ENCODE results near the gene C14orf93.

C14orf93 gene

GRCh38 chr14:23045419-23046357 is 35.7 kb upstream of the C14orf93 start:
- DNase-seq, result no peak

GRCh38 chr14:23044840-23045239 is 34.9 kb upstream of the C14orf93 start:
- no peak for DNase-seq

DNA sequence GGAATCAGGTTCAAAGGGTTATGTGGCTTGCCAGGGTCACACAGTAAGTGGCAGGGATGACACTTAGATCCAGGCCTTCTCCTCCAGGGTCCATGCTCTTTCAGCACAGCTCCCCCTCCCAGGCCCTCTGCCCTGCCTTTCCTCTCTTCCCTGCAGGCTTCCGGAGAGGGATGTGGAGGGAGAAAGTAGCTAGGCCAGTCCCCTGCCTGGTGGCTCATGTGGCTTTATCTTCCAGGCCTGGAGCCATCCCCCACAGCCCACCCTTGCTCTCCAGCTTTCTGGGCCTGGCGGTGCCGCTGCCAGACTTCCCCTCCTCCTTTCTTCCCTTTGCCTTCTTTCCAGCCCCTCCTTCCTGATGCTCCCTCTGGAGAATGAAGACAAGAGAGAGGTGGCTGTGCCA is 33.8 kb upstream of the C14orf93 start:
- DNase-seq, result no peak

DNA sequence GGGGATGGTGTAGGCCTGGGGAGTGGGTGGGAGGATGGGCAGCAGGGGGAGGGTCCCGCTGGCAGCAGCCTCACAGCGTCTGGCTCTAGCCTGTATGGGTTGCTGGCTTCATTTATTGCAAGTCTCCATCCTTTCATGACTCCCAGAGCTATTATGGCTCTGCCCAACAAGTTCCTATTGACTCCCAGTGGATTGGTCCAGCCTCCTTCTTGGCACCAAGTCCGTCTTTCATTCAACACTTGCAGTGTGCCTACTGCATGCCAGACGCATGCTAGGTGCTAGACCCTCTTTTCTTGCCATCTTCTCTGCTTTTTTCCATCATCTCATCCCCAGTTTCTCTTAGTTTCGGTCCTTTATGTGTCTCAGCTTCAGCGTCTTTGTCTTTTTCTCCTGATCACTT is 33.2 kb upstream of the C14orf93 start:
- DNase-seq, result no peak

DNA sequence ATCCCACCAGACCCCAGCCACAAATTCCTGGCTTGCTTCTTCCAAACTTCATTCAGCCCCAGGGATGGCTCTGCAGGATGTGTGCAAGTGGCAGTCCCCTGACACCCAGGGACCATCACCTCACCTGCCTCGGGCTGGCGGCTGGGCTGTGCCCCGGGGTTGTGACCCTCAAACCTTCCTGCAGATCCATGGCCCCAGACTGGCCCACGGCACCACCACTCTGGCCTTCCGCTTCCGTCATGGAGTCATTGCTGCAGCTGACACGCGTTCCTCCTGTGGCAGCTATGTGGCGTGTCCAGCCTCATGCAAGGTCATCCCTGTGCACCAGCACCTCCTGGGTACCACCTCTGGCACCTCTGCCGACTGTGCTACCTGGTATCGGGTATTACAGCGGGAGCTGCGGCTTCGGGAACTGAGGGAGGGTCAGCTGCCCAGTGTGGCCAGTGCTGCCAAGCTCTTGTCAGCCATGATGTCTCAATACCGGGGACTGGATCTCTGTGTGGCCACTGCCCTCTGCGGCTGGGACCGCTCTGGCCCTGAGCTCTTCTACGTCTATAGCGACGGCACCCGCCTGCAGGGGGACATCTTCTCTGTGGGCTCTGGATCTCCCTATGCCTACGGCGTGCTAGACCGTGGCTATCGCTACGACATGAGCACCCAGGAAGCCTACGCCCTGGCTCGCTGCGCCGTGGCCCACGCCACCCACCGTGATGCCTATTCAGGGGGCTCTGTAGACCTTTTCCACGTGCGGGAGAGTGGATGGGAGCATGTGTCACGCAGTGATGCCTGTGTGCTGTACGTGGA is 32.4 kb upstream of the C14orf93 start, which contains the start of gene PSMB11:
TSS of gene PSMB11 (plus strand) at position 51 of the 804 bp plus-strand sequence. CDS start at position 65, 14 bp downstream.
- DNase-seq, result no peak

DNA sequence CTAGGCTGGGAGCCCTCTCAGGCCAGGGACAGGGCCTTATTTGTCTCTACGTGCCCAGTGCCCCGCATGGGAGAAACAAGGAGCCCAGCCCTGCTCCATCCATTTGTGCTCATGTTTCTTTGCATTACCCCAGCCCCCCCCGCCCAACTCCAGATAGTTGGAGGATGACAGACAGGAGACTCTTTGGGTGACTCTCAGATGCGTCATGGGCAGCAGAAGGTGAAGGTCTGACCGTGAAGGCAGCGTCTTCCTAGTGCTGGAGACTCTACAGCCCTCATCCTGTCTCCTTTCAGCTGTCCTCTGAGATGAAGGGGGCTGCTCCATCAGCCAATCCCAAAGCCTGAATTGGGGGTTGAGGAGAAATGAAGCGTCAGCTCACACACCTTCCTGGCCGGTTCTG is 31.8 kb upstream of the C14orf93 start:
- DNase-seq, result no peak

DNA sequence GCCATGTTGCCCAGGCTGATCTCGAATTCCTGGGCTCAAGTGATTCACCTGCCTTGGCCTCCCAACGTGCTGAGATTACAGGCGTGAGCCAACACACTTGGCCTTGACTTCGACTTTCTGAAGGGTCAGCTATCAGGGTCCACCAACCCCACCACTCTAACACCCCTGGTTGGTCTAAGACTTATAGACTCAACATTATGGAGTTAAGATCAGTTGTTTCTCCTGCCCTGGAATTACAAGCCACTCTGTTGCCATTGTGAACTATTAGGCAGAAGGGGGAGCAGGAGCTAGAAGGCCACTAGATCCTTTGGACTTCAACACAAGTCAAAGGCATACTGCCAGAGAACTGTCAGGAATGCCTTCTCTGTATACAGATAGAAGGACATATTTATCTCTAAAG is 30.2 kb upstream of the C14orf93 start:
- DNase-seq, result no peak

DNA sequence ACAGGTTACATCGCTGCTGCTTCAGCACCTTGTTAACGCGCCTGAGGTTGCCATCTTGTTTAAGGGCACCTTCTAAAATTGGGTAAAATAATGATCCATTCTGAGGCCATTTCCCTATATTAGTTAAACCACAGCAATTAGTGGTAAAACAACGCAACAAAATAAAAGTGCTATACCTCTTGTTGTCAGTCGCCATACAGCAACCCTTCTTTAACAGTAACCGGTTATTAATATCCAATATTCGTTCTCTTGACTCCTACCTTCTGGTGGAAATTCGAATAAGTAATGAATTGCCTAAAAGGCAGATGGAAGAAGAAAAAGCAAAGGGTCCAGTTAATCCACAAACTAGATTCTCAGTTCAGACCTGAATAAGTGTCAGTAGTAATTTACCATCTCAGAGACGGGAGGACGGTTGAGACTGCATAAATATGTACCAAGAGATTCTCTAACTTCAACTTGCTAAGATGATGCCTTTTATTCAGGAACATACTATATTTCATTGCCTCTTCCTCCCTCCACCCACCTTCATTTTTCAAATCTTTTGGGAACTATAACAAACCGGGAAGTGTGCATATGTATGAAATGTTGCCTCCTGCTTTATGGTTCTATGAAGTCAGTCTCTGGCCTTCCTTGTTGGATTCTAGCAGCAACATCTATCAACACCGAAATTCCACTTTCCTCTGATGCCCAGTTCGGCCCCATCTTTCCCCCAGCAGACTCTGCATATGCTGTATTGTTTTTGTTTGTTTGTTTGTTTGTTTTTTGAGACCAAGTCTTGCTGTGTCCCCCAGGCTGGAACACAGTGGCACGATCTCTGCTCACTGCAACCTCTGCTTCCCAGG is 25.6 kb upstream of the C14orf93 start:
- DNase-seq, result no peak

GRCh38 chr14:23034498-23035302 is 24.8 kb upstream of the C14orf93 start, which contains the start of gene PSMB5:
TSS of gene PSMB5 (minus strand) at chr14:23034900. CDS start at chr14:23034881, 19 bp downstream.
- DNase-seq, result no peak

GRCh38 chr14:23033801-23034497 is 24.0 kb upstream of the C14orf93 start:
- DNase-seq, result no peak

DNA sequence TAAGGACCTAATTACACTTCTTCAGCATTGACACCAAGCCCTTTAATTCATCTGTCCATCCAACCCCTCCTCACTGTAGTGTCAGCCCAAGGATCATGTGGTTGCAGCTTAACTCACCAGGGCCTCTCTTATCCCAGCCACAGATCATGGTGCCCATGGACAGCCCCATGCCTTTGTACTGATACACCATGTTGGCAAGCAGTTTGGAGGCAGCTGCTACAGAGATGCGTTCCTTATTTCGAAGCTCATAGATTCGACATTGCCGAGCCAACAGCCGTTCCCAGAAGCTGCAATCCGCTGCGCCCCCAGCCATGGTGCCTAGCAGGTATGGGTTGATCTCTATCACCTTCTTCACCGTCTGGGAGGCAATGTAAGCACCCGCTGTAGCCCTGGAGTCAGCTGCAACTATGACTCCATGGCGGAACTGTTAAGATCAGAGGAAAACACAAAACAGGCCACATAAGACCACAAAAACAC is 23.3 kb upstream of the C14orf93 start:
- no peak for DNase-seq

GRCh38 chr14:23030936-23031335 is 21.0 kb upstream of the C14orf93 start:
- DNase-seq, result no peak

DNA sequence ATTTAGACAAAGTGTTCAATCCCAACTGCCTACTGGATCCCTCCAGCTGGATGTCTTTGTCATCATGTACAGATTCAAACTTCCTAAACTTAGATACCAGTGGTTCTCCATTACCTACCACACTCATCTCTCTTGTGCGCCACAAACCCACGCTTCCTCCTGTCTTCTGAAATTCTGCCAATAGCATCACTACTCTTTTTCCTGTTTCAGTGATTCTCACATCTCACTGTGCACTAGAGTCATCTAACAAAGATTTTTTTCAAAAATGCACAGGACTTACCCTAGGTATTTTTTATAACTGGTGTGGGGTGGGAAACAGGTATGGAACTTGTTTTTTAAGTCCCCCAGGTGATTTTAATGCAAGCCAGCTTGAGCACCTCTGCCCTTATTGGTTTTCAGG is 18.9 kb upstream of the C14orf93 start:
- DNase-seq, result no peak

- DNase-seq, result no peak
Measured at GRCh38 chr14:23025151-23025814, 15.3 kb upstream of the C14orf93 start.

DNA sequence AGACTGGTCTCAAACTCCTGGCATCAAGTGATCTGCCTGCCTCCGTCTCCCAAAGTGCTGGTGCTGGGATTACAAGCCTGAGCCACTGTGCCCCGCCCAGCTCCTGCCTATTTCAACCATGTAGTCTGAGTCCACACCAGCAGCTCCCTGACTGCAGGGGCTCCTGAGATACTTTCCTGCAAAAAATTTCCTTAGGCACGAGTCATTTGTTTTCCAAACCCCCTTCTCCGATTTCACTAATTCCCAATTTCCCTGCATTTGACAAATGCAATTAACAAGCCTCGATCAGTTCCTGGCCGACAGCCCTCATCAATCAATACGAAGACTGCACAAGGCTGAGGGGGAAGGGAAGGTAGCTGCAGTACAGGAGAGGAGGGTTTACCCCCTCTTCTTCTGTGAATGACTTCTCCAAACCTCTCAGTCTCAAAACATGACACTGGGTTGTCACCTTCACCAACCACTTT is 14.7 kb upstream of the C14orf93 start:
- DNase-seq, result no peak

GRCh38 chr14:23023795-23024152 is 13.8 kb upstream of the C14orf93 start:
- DNase-seq, result no peak

GRCh38 chr14:23023022-23023794 is 13.3 kb upstream of the C14orf93 start:
- DNase-seq, result no peak

DNA sequence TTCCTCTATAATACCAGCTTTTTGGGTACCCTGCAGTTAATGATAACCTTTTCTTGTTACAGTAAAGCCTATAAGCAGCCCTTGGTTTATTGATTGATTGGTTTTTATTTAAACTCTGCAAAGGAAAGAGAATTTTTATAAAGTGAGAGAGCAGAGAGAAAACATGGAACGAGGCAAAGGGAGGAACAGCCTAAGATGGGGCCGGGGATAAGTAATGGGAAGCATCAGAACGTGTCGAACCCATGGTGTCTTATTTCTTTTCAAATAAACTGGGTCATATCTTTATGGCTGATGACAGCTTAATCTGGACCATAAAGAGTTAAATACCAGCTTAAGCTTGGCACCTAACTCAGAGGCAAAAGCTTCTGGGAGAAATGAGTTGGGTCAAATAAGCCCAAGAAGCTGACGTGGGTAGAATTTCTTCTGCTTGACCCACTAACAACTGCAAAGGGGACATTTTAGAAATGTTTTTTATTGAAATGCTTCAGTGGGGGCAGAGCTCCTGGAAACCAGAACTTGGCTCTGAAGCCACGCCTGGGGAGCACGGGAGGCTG is 12.0 kb upstream of the C14orf93 start:
- no peak for DNase-seq

DNA sequence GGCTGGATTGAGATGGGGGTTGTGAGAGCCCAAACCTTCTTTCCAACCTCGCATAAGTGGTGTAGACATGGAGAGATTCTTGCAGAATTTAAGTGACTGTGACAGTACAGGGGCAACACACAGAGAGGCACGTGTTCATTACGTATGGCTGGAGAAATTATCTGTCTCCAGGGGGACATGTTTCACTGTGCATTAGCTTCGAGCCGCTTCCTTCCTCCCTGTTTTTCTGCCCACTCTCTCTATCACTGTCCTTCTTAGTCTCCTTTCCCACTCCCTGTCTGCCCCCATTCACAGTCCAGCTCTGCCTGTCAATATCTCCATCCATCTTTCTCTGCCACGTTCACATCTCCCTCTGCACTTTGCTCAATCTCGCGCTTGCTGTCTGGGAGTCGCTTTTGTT is 11.5 kb upstream of the C14orf93 start:
- DNase-seq, result no peak

Measured in C1 segment of cervical spinal cord (tissue), 14 donors.